GM12891 (cell line): ENCODE results near the gene PCBP3.

ENCODE experiments used
- DNase-seq: peaks from one replicate; pipeline ENCODE4 v3.0.0; 2011; ENCODE audit warnings: low spot score; ENCODE audit not compliant: insufficient read length
- FAIRE-seq: peaks from 2 replicates; lab custom pipeline; 2011; peaks lifted over from hg19 to GRCh38; lab: Jason Lieb, UNC
- PAX5 ChIP-seq: IDR thresholded peaks from 2 replicates; pipeline ENCODE4 v1.6.1; 2011; ENCODE audit warnings: low read length, moderate library complexity, mild to moderate bottlenecking; ENCODE audit not compliant: insufficient read depth, severe bottlenecking
- POLR2A ChIP-seq: IDR thresholded peaks from 2 replicates; pipeline ENCODE4 v1.6.1; 2011; ENCODE audit warnings: low read depth, low read length, control low read depth
- POLR2AphosphoS5 ChIP-seq: IDR thresholded peaks from 2 replicates; pipeline ENCODE4 v1.6.1; 2011; ENCODE audit warnings: low read depth, low read length, control low read depth
- POU2F2 ChIP-seq: IDR thresholded peaks from 2 replicates; pipeline ENCODE4 v1.6.1; 2011; ENCODE audit warnings: low read depth, mild to moderate bottlenecking, control low read depth, low read length, moderate library complexity
- SPI1 ChIP-seq: IDR thresholded peaks from 2 replicates; pipeline ENCODE4 v1.6.1; 2011; ENCODE audit warnings: low read depth, low read length, control low read depth
- TAF1 ChIP-seq: IDR thresholded peaks from 2 replicates; pipeline ENCODE4 v1.6.1; 2011; ENCODE audit warnings: low read depth, low read length, control low read depth

PCBP3 gene

DNA sequence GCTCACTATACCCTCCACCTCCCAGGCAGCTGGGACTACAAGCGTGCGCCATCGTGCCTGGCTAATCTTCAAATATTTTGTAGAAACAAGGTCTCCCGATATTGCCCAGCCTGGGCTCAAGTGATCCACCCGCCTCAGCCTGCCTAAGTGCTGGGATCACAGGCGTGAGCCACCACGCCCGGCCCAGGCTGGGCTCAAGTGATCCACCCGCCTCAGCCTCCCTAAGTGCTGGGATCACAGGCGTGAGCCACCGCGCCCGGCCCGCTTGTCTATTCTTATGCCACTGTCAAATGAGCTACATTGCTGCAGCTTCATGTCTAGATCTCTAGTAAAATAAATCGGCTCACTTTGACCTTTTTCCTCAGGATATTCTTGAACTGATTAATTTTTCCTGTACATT, 230.3 kb downstream of the PCBP3 start:
- FAIRE-seq (no peak), DNase-seq (no peak)
- no peak for TF ChIP-seq SPI1
- TF ChIP-seq PAX5, result no peak
- TF ChIP-seq POLR2AphosphoS5, result no peak
- no peak for TF ChIP-seq POU2F2
- TF ChIP-seq TAF1, result no peak
- TF ChIP-seq POLR2A, result no peak

DNA sequence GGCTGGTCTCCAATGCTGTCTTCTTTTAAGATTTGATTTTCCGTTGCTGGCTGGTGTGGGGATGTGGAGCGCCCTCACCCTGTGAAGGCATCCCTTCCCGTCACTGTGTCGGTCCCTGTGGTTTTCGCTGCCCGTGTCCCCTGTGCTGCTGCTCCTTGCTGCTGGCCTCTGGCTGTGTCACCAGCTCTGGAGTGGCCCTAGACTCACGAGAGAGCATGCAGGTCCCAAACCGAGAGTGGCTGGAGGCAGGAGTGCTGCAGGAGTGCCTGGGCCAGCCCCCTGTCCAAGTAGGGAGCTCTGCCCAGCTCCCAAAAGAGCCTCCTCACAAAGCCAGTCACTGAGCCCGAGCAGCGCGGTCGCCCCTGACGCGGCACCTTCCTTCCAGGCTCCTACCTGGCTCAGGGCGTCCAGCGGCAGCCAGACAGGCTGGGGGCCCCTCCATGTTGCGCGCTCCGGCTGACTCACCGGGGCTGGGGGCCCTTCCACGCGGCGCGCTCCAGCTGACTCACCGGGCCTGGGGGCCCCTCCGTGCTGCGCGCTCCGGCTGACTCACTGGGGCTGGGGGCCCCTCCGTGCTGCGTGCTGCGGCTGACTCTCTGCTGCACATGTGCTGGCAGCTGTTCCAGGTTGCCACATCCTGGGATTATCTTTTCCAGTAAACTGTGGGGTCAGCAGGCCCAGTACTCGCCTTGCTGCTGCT, 231.3 kb downstream of the PCBP3 start:
- TF ChIP-seq SPI1 (no peak), POU2F2 (no peak), PAX5 (no peak), TAF1 (no peak), POLR2AphosphoS5 (no peak), POLR2A (no peak)
- FAIRE-seq (no peak), DNase-seq (no peak)

DNA sequence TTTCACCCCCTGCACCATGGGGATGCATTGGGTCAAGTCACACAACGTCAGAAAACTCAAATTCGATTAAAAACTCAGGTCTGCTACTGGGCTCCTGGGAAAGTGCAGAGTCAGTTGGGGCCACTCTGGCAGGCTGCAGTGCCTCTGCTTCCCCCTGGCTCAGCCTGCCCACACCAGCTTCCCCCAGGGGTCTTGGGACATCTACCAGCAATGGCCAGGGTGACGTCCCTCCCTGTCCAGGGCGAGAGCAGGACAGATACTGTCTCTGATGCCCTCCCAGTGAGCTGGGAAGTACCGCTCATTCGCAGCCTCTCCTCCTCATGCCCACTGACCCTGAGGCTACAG, 231.9 kb downstream of the PCBP3 start:
- no peak for TF ChIP-seq POLR2AphosphoS5
- no peak for TF ChIP-seq TAF1
- TF ChIP-seq POLR2A, result no peak
- no peak for TF ChIP-seq SPI1
- TF ChIP-seq POU2F2, result no peak
- DNase-seq (no peak), FAIRE-seq (no peak)

DNA sequence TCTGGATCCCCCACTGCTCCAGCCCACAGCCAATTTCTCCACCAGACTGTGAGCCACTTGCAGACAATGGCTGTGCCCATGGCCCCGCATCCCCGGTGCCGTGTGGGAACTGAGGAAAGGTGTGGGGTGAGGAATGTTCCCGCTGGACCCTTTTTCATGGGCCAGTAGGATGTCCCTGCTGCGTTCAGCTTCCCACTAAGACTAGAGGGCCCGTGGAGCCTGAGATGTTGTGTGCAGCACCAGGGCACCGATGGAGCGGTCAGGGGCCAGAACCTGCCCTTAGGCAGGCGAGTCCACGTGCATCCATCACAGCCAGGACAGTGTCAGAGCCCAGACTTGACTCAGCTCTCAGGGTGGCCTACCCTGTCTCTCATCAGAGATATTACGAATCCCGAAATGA, 232.4 kb downstream of the PCBP3 start:
- DNase-seq (no peak), FAIRE-seq (no peak)
- TF ChIP-seq SPI1, result no peak
- no peak for TF ChIP-seq POLR2AphosphoS5
- no peak for TF ChIP-seq TAF1
- no peak for TF ChIP-seq POLR2A
- no peak for TF ChIP-seq POU2F2

DNA sequence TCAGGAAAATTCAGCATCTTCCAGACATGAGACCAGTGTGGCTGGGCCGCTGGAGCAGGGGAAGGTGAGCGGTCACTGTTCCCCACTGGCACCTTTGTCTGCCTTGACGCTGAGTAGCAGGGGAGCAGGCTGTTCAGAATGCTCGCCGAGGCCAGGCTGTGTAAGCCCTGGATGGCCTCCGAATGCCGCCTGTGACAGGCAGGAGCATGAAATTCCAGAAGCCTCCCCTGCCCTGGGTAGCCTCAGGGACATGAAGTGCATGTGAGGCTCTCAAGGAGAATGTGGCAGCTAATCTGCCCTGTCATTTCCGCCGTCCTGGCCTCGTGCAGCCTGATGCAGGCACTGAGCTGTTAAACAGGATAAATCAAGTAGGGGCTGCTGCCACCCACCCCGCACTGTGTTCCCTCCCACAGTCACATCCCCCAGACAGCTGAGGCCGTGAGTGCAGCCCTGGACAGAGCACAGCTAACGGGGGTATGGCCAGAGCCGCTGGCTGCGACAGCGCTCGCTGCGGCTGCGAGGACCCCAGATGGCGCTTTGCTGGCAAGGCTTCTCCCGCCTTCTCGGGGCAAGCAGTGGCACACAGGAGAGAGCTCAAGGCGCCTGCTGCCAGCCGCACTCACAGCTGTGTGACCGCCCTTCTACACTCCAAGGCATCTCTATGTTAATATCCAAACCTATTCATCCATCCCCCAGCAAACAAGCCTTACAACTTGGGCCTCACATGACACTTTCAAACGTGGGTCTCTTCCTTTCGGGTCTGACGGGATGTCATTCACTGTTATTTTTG, 233.1 kb downstream of the PCBP3 start:
- DNase-seq (no peak), FAIRE-seq (no peak)
- TF ChIP-seq POLR2A (no peak), POU2F2 (no peak), POLR2AphosphoS5 (no peak), PAX5 (no peak), SPI1 (no peak), TAF1 (no peak)

DNA sequence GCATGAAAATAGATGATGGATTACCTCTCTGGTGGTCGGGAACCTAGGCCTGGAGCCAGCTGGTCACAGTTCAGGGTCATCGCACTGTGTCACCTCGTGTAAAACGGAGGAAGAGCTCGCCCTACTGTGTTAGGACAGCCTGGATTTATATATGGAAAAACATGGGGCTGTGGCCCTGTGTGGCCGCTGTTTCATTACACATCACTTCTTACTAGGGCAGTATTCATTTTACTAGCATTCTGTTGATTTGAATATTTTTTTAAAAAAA, 233.6 kb downstream of the PCBP3 start:
- FAIRE-seq (no peak), DNase-seq (no peak)
- no peak for TF ChIP-seq POLR2AphosphoS5
- no peak for TF ChIP-seq TAF1
- TF ChIP-seq POLR2A, result no peak
- TF ChIP-seq POU2F2, result no peak
- no peak for TF ChIP-seq SPI1
- no peak for TF ChIP-seq PAX5

DNA sequence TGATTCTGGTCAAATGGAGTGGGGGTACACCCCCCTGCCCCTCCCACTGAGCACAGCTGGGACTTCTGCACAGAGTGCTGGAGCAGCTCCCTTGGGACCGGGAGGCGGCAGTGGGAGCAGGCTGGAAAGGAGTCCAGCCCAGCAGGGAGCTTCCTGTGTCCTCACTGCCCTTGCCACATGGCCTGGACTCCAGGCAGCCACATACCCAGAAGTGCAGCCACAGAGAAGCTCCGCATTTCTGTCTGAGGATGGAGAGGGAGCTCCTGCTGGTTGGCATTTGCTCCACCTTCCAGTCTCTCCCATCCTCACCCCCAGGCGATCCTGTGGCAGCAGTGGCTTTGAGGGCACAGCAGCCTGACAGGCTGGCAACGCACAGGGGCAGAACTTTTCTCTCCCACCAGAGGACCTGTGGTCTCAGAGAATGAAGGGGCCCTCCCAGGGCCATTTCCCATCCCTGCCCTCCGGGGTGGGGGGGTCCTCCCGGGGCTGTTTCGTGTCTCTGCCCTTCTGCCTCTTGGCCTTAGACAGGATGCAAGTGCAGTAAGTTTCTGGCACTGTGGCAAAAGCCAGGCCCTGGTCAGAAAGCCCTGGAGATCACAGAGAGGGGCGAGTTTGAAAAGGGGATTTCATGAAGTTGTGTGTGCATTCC, 234.4 kb downstream of the PCBP3 start:
- no peak for TF ChIP-seq TAF1
- DNase-seq (no peak), FAIRE-seq (no peak)

DNA sequence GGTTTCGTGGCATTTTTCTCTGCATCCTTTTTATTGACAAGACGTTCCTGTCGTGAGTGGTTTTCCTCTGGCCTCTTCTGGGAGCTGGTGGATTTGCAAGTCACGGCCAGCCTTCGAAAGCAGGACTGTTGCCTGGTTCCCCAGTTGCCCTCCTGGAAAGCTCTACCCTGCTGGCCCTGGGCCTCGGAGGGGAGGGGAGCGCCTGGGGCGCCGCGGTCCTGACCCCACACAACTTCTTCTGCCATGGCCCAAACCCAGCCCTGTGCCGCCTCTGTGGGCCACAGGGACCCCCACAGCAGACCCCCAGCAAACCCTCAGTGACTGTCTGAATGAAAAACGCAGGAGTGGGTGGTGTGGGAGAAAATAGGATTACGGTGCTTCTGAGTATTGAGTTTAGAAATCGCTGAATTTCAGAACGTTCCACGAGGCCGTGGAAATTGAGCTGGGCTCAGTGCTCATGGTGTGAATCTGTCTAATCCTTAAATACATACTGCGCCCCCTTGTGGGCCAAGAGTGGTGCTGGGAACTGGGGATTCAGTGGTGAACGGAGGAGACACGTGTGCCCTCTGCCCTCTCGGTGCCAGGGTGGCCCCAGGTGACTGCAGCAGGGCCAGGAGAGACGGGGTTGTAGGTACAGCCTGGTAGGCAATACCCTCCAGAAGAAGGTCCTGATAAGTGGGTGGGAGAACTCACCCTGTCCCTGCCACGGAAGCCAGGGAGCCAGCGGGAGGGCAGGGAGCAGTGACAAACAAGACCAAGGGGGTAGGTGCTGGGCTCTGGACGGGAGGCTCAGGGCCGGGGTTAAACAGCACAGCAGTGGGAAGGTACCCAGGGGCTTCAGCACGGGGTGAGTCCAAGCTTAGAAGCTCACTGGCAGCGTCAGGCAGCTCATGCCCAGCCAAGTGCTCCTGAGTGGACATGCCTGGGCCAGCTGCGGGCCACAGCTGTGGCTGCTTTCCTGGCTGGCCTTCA, 236.9 kb downstream of the PCBP3 start:
- no peak for FAIRE-seq
- TF ChIP-seq PAX5, result no peak
- no peak for TF ChIP-seq POU2F2
- TF ChIP-seq POLR2AphosphoS5, result no peak
- TF ChIP-seq SPI1, result no peak
- TF ChIP-seq POLR2A, result no peak
- peak; percentile 68 for DNase-seq

DNA sequence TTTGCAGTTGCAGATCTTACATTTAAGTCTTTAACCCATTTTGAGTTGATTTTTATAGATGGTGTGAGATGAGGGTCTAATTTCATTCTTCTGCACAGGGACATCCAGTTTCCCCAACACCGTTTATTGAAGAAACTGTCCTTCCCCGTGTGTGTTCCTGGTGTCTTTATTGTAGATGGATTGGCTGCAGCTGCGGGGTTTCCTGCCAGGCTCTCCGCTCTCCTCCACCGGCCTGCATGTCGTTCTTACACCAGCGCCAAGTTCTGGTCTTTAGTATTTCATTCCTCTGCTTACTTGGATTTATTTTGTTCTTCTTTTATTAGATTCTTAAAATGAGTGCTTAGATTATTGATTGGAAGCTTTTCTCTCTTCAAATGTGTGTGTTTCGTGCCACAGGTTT, 239.1 kb downstream of the PCBP3 start:
- DNase-seq (no peak), FAIRE-seq (no peak)
- no peak for TF ChIP-seq POU2F2
- no peak for TF ChIP-seq POLR2A
- no peak for TF ChIP-seq POLR2AphosphoS5
- TF ChIP-seq SPI1, result no peak
- no peak for TF ChIP-seq PAX5
